RPMI7951 (cell line): ENCODE measurements around the gene IRS1. TPM values are rescaled to one million over a fixed set of nuclear protein-coding genes. Genes with fewer than 3 reads are reported as not detected.

Experiments
- DNase-seq: peaks from one replicate; pipeline ENCODE4 v3.0.0-alpha.2; 2012; ENCODE audit warnings: low read depth
- total RNA-seq: library from RNA; depleted of rRNA; stranded (reverse); fragments of >200 nt; shearing (Covaris generic); gene quantifications from 2 replicates; pipeline ENCODE4 v1.2.3, GENCODE V29; 2014

IRS1 gene
- total RNA-seq, 1 experiment from 2014 or later: 14.2 TPM

GRCh38 chr2:226790431-226790830 lies 9.2 kb downstream of the IRS1 start:
- DNase-seq: no peak

DNA sequence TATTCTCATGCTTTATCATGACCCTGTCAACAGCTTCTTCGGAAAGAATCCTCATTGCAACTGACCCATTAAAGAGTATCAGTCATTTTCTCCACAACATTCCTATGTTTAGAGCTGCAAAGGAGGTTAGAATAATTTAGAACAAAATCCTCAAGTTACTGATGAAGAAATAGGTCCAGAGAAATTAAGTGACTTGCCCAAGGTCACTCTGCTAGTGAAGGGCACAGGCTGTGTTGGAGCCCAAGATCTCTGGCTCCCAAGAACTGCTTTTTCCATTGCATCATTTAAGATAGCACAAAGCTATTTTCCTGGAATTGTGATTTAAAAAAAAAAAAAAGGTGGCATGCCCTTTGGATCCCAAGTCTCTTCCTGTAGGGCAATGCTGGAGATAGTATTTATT lies 9.6 kb downstream of the IRS1 start:
- DNase-seq: no peak

GRCh38 chr2:226788881-226789490 lies 10.6 kb downstream of the IRS1 start:
- DNase-seq: no peak

GRCh38 chr2:226788064-226788463 lies 11.6 kb downstream of the IRS1 start:
- DNase-seq: no peak

GRCh38 chr2:226783885-226784284 lies 15.7 kb downstream of the IRS1 start:
- DNase-seq: no peak

GRCh38 chr2:226782092-226782713 lies 17.4 kb downstream of the IRS1 start:
- DNase-seq: peak; percentile 37

DNA sequence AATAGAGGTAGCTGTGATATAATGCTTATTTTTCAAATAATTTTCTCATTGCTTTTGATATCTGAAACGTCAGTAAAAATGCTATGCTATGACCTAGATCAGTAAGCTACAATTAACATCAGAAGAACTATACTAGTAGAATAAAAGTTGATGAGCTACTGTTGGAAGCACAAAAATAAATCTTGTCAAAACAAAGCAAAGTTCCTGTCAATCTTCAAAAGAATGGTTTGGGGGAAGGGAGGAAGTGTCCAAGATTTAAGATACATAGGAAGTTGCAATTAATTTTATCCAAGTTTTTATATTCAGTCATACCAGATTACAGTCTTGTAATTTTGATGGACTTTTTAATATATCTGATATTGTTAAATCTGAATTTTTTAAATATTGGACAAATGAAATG lies 19.2 kb downstream of the IRS1 start:
- DNase-seq: no peak

DNA sequence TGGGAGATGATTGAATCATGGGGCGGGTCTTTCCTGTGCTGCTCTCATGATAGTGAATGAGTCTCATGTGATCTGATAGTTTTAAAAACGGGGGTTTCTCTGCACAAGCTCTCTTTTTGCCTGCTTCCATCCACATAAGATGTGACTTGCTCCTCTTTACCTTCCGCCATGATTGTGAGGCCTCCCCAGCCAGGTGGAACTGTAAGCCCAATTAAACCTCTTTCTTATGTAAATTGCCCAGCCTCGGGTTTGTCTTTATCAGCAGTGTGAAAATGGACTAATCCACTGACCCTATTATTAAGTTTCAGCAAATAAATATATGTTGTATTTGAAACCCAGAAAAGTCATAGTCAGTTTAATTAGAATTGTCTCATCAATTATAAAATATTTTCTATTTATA lies 22.0 kb downstream of the IRS1 start:
- no peak for DNase-seq

DNA sequence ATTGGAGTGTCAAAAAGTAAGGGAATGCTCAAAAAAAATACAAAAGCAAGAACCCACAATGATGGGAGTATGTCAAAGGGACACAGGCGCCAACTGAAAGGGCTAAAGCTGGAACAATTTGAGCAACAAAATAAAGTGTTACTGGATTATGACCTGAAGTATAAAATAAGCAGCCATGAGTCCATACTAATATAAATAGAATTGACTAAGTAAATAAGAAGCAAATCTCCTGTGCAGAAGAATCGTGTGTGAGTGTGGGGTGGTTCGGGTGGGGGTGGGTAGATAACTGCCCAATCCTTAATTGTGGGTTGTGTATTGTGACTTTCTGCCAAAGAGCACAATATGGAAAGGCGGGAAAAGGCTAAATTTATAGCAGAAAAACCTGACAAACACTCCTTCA lies 23.5 kb downstream of the IRS1 start:
- DNase-seq: no peak

GRCh38 chr2:226775032-226775509 lies 24.5 kb downstream of the IRS1 start:
- no peak for DNase-seq

DNA sequence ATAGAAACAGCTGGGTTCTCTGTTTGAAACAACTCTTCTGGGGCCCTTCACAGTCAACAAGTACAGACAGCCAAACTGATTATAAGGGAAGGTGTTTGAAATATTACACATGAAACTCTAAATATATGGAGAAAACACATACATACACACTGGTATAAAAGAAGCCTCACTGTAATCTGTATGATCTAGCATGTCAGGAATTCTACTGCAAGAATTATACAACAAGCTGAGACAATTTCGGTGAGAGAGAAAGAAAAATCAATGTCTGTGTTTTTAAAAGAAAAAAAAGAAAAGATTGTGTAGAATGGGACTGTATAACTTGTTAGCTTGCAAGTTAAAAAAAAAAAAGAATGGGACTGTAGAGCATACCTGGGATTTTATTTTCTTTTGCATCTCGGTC lies 26.3 kb downstream of the IRS1 start:
- no peak for DNase-seq

GRCh38 chr2:226772389-226773179 lies 27.0 kb downstream of the IRS1 start:
- DNase-seq: peak; percentile 82

DNA sequence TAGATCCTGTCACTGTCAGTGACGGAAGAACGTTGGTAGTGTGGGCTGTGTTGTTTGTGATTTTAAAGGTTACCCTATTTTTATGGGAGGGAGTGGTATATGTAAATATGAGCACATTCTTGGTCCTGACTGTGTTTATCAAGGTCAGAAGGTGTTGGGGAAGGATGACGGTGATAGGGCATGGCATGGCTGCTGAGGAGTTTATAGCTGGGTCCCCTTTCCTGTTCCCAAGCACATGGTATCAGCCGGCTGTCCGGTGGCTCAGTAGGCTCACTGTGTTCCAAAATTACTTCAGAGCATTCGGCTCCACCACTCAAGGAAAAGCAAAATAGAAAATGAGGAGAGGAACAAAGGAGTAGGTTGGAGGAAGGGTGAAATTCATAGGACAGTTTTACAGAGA lies 28.6 kb downstream of the IRS1 start:
- DNase-seq: no peak

DNA sequence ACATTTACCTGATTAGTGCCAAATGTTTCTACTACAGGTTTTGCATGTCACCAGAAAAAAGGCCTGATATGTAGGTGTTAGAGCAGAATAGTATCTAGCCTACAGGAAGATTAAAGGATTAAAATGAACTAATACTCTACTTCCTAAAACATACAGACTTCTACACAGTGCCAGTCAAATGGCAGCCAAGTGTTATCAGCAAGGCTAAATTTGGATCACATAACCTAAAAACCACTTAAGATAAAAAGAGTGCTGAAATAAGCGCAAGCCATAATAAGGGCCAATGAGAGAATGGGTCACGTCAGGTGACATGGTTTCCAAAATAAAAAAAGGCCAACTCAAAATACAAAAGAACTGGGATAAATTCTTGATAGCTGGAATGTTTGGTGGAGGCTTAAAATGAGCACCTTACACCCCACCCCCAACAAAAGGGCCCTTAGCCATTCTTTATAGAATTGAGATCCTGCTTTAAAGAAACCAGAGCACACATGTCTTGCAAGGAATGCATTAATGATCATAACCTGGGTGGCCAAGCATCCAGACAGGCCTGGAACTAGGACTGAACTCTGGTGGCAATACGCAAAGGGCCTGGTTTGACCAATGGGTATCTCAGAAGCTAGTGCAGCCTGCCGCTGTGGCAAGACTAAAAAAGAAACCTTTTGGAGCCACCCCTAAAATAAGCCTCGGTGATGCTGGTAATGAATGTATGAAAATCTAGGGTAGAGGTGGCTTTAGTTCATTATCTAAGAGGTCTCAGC lies 32.4 kb downstream of the IRS1 start:
- no peak for DNase-seq

DNA sequence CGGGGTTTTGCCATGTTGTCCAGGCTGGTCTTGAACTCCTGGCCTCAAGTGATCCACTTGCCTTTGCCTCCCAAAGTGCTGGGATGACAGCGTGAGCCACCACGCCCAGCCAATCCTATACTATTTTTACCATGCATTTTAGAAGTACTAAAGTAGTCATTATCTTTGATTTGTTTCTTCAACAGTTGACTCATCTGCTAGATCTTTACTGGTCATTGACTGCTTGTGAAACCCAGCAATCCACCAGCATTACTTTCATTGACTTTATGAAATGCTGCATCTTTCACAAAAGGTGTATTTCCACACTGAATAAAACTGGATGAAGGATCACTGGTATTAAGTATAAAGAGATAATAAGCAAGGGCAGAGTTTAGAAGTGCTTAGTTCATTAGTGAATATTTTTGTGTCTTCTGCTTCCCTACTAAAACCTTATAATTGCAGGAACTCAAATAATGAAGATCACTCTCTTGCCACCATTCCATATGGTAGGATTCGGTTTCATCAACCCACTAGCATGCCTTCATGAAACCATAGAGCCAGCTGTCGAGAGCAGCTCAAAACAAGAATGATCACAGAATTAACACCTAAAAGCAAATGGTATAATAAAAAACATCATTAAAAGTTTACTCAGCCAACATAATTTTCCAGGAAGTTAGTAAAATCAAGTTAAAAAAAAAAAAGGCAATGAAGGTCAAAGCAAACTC lies 33.1 kb downstream of the IRS1 start:
- no peak for DNase-seq

DNA sequence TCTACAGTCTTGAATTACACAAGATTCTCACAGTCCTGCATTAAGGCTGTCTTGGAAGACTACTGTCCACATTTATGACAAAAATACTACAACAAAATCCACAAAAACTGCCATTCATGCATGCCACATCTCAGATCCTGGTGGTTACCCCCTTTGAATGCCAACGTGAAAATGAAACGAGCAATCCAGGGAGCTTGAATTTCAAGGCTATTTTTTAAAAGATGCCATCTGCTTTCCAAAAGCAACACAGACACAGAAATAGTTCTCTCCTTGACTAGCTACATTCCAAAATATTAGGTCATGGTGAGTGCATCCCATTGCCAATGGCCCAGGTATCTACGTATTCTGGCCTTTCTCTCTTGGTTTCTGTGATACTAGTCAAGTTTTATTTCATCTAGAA lies 36.3 kb downstream of the IRS1 start:
- peak; percentile 40 for DNase-seq

DNA sequence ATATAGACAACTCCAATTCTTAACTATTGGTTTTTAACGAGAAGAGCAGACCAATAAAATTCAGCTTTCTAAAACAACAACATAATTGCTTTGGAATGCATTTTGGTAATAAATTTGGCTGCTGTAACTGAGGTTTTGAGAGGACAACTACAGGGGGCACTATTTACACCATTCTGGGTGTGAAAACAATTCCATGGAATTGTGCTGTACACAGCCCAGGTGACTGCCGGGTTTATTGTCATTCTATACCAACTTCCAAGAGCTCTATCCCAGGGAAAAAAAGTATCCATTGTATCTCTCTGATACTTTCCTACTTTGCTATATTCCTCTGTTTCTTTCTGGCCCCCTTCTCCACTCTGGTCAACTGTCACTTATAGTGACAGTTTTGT lies 38.4 kb downstream of the IRS1 start:
- DNase-seq: no peak

GRCh38 chr2:226760412-226761194 lies 39.0 kb downstream of the IRS1 start:
- DNase-seq: peak; percentile 96

DNA sequence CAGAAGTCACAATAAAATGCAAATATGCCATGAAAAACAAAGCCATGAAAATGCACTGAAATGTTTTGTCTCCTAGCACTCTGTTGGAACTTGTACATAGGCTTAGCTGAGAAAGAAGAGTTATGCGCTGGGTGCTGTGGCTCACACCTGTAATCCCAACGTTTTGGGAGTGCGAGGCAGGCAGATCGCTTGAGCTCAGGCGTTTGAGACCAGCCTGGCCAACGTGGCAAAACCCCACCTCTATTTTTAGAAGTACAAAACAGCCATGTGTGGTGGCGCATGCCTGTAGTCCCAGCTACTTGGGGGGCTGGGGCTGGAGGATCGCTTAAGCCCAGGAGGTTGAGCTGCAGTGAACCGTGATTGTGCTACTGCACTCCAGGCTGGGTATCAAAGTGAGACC lies 39.9 kb downstream of the IRS1 start:
- DNase-seq: no peak

- peak; percentile 81 for DNase-seq
Observed at GRCh38 chr2:226758921-226759640, 40.5 kb downstream of the IRS1 start.
